Fibroblast of lung (primary cell): ENCODE data around the gene PSTPIP2. TPM values are rescaled to one million over a fixed set of nuclear protein-coding genes. Genes with fewer than 3 reads are reported as not detected.

Source experiments
- DNase-seq, 2 donors: peaks; one replicate each; pipeline versions ENCODE4 v3.0.0 to v3.0.0-alpha.2; 2010; ENCODE audit warnings: low read depth in 2 of 2
- H2AFZ ChIP-seq: 2 replicates; pipeline ENCODE4 v1.5.1; 2012; ENCODE audit warnings: low read length, control low read depth, inconsistent platforms
- H3K27ac ChIP-seq: 2 replicates; pipeline ENCODE4 v1.5.1; 2011; ENCODE audit warnings: low read length, control low read depth; ENCODE audit not compliant: insufficient read depth
- H3K27me3 ChIP-seq: 2 replicates; pipeline ENCODE4 v1.5.1; 2011; ENCODE audit warnings: mild to moderate bottlenecking, low read length; ENCODE audit not compliant: control insufficient read depth, insufficient read depth
- H3K36me3 ChIP-seq: 2 replicates; pipeline ENCODE4 v1.5.1; 2011; ENCODE audit warnings: low read length; ENCODE audit not compliant: control insufficient read depth, insufficient read depth
- H3K4me1 ChIP-seq: 2 replicates; pipeline ENCODE4 v1.5.1; 2011; ENCODE audit warnings: low read length; ENCODE audit not compliant: control insufficient read depth, insufficient read depth; ENCODE audit errors: extremely low read depth
- H3K4me2 ChIP-seq: 2 replicates; pipeline ENCODE4 v1.5.1; 2011; ENCODE audit warnings: low read length, control low read depth; ENCODE audit not compliant: insufficient read depth; ENCODE audit errors: extremely low read depth
- H3K4me3 ChIP-seq, 4 experiments: fragments of 200-600 bp in 1 of 4; sonication (generic) in 1 of 4; replicated peaks in 1 of 4; 2 replicates each; pipeline ENCODE4 v1.5.1; 2011 to 2016; ENCODE audit warnings: low read length in 4 of 4, low read depth in 3 of 4, mild to moderate bottlenecking in 3 of 4, control low read depth in 2 of 4, inconsistent platforms in 1 of 4, mixed read lengths in 1 of 4; ENCODE audit not compliant: insufficient read depth in 1 of 4; ENCODE audit errors: control extremely low read depth in 1 of 4
- H3K79me2 ChIP-seq: 2 replicates; pipeline ENCODE4 v1.5.1; 2012; ENCODE audit warnings: mild to moderate bottlenecking, low read length, inconsistent platforms; ENCODE audit not compliant: control insufficient read depth, insufficient read depth
- H3K9ac ChIP-seq: 2 replicates; pipeline ENCODE4 v1.5.1; 2011; ENCODE audit warnings: mild to moderate bottlenecking, low read length, control low read depth; ENCODE audit not compliant: insufficient read depth
- H3K9me3 ChIP-seq: 2 replicates; pipeline ENCODE4 v1.5.1; 2012; ENCODE audit warnings: low read depth, low read length; ENCODE audit not compliant: control insufficient read depth, insufficient read depth
- H4K20me1 ChIP-seq: 2 replicates; pipeline ENCODE4 v1.5.1; 2011; ENCODE audit warnings: low read length; ENCODE audit not compliant: control insufficient read depth, insufficient read depth; ENCODE audit errors: extremely low read depth
- EZH2 ChIP-seq: IDR thresholded peaks from 2 replicates; pipeline ENCODE4 v1.5.1; 2012; ENCODE audit warnings: low read length, control low read depth, mild to moderate bottlenecking; ENCODE audit errors: missing control alignments
- polyA plus RNA-seq, 2 donors: library from polyadenylated mRNA; depleted of rRNA in 1 of 2; stranded (reverse) in 1 of 2; unstranded in 1 of 2; fragments of >200 nt; gene quantifications; 2 replicates each; pipeline ENCODE4 v1.2.1, GENCODE V29; 2011 to 2012; ENCODE audit warnings: missing spikeins in 1 of 2
- total RNA-seq: library from RNA; depleted of rRNA; stranded (reverse); fragments of >200 nt; gene quantifications from 2 replicates; pipeline ENCODE4 v1.2.1, GENCODE V29; 2014
- TF ChIP-seq, protein P1 (sequence below), 2 donors: IDR thresholded peaks in 1 of 2; conservative IDR thresholded peaks in 1 of 2; 1 replicate in 1 of 2; 2 replicates in 1 of 2; pipeline ENCODE4 v1.5.1; 2011 to 2012; ENCODE audit warnings: low read length in 2 of 2, control low read depth in 1 of 2, inconsistent platforms in 1 of 2, low read depth in 1 of 2, mild to moderate bottlenecking in 1 of 2

The PSTPIP2 gene
- total and polyA plus RNA-seq, 2 donors (not counting 1 experiment from before 2014, with no cell fraction given): 13.4 to 18.4 TPM

DNA sequence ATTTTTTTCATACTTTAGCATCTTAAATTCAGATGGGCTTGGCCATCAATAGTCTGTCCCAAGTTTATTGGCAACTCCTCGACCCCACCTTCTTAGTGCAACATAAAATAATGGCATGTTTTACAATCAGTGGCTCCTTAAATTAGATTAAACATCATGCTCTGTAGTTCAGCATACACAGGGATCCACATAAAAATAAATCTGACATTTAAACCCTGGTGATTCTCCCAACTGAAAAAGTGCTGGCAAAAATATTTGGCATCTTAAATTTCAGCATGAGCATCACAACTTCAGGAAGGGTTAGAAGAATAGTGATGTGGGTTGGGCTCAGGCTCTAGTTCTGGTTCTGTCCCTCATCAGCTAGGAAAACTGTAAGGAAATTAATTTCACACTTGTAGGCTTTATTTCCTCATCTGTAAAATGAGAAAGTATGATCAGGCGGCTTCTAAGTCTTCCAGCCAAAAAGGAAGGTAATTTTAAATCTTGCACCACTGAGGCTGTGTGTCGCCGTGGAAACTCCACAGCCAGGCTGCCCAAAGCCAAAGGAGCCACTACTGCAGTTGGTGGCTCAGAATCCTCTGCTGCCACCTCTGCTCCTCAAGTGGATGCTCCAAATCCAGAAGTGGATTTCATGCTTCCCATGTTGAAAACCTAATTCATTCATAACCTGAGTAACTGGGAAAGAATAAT is 87.4 kb downstream of the PSTPIP2 start:
- Histone ChIP-seq H3K4me2 (no peak overlapping the region), H3K79me2 (no peaks in the 10 kb centered on the region), H4K20me1 (no peaks in the 10 kb centered on the region), H3K9me3 (no peaks in the 10 kb centered on the region), H3K9ac (no peak overlapping the region), H3K27me3 (no peaks in the 10 kb centered on the region), H3K4me1 (no peaks in the 10 kb centered on the region), H2AFZ (no peak overlapping the region), H3K4me3 (no peak overlapping the region), H3K36me3 (no peaks in the 10 kb centered on the region), H3K27ac (no peak overlapping the region)
- no peak for TF ChIP-seq EZH2
- TF ChIP-seq, protein P1, sequence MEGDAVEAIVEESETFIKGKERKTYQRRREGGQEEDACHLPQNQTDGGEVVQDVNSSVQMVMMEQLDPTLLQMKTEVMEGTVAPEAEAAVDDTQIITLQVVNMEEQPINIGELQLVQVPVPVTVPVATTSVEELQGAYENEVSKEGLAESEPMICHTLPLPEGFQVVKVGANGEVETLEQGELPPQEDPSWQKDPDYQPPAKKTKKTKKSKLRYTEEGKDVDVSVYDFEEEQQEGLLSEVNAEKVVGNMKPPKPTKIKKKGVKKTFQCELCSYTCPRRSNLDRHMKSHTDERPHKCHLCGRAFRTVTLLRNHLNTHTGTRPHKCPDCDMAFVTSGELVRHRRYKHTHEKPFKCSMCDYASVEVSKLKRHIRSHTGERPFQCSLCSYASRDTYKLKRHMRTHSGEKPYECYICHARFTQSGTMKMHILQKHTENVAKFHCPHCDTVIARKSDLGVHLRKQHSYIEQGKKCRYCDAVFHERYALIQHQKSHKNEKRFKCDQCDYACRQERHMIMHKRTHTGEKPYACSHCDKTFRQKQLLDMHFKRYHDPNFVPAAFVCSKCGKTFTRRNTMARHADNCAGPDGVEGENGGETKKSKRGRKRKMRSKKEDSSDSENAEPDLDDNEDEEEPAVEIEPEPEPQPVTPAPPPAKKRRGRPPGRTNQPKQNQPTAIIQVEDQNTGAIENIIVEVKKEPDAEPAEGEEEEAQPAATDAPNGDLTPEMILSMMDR (conservative IDR thresholded peaks at IDR 0.05 in 1 of 2, IDR thresholded peaks at IDR 0.05 in 1 of 2; ENCODE audit: low read depth in 1 of 2, low read length in 2 of 2): no peak
- DNase-seq: no peak

DNA sequence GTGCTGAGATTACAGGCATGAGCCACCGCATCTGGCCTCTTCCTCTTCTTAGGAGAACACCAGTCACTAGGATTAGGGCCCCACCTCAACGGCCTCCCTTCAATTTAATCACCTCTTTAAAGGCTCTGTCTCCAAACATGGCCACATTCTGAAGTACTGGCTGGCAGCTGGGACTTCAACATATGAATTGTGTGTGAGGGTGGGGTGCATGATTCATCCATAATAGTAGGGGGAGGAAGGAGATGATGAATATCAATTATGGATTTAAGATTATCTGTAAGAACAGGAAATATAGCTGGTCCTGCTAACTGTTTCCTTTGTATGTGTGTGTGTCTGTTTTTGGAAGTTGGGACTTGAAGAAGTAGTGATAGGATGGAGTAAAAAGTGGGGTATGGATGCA is 90.2 kb downstream of the PSTPIP2 start:
- Histone ChIP-seq H3K9ac (no peak overlapping the region), H3K4me3 (no peak overlapping the region), H3K4me2 (no peak overlapping the region), H3K36me3 (no peaks in the 10 kb centered on the region), H3K27me3 (no peaks in the 10 kb centered on the region), H3K27ac (no peak overlapping the region), H2AFZ (no peak overlapping the region), H3K79me2 (no peaks in the 10 kb centered on the region), H3K9me3 (no peaks in the 10 kb centered on the region), H3K4me1 (peaks cover 1% of the 10 kb centered on the region), H4K20me1 (no peaks in the 10 kb centered on the region)
- TF ChIP-seq, protein P1 (conservative IDR thresholded peaks at IDR 0.05 in 1 of 2, IDR thresholded peaks at IDR 0.05 in 1 of 2; ENCODE audit: low read depth in 1 of 2, low read length in 2 of 2): no peak
- no peak for TF ChIP-seq EZH2
- DNase-seq: no peak

DNA sequence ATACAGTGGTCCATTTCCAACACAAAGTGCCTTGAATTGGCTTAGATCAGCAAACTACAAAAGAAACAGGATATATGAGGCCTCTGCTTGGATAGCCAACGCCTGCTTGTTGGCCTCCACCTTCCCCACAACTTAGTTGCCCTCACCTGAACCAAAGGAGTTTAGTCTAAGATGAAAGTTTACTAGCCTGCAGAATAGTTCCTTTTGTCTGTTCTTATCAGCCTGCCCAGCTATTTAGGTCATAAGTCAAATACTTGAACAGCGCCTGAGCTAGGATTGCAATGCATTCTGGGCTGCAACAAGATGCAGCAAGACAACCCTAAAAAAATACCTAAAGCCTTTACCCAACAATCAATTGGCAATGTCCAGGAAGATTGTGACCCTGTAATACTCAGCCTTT is 91.8 kb downstream of the PSTPIP2 start:
- no peaks in the 10 kb centered on the region for H3K9me3 ChIP-seq
- H2AFZ ChIP-seq: no peak overlapping the region
- no peak for DNase-seq
- H3K36me3 ChIP-seq: no peaks in the 10 kb centered on the region
- no peaks in the 10 kb centered on the region for H4K20me1 ChIP-seq
- H3K27me3 ChIP-seq: no peaks in the 10 kb centered on the region
- no peak for TF ChIP-seq EZH2
- TF ChIP-seq, protein P1 (conservative IDR thresholded peaks at IDR 0.05 in 1 of 2, IDR thresholded peaks at IDR 0.05 in 1 of 2; ENCODE audit: low read depth in 1 of 2, low read length in 2 of 2): no peak
- no peak overlapping the region for H3K4me2 ChIP-seq
- no peak overlapping the region for H3K27ac ChIP-seq
- H3K4me3 ChIP-seq: no peak overlapping the region
- peaks cover 2% of the 10 kb centered on the region for H3K4me1 ChIP-seq
- H3K9ac ChIP-seq: no peak overlapping the region
- H3K79me2 ChIP-seq: no peaks in the 10 kb centered on the region
